Testis (tissue), 3 donors: ENCODE results near the gene B3GALT6. TPM values are rescaled to one million over a fixed set of nuclear protein-coding genes. Genes with fewer than 3 reads are reported as not detected.

Source experiments
- DNase-seq: peaks from one replicate; pipeline ENCODE4 v3.0.0-alpha.2; 2019
- H3K27ac ChIP-seq, 2 donors: fragments of 200-600 bp; sonication (generic); one replicate each; pipeline ENCODE4 v1.5.1; 2019
- H3K27me3 ChIP-seq: fragments of 200-600 bp; sonication (generic); one replicate; pipeline ENCODE4 v1.5.1; 2019
- H3K36me3 ChIP-seq: fragments of 200-600 bp; sonication (generic); one replicate; pipeline ENCODE4 v1.5.1; 2017; ENCODE audit warnings: low read depth; ENCODE audit errors: missing control alignments
- H3K4me1 ChIP-seq: fragments of 200-600 bp; sonication (generic); one replicate; pipeline ENCODE4 v1.5.1; 2019
- H3K4me3 ChIP-seq, 2 donors: fragments of 200-600 bp; sonication (generic); one replicate each; pipeline ENCODE4 v1.5.1; 2017 to 2019
- H3K9me3 ChIP-seq: fragments of 200-600 bp; sonication (generic); one replicate; pipeline ENCODE4 v1.5.1; 2017
- POLR2A ChIP-seq: fragments of 450-650 bp; IDR thresholded peaks from one replicate; pipeline ENCODE4 v1.6.1; 2017; ENCODE audit warnings: antibody characterized with exemption, mild to moderate bottlenecking, moderate library complexity
- WGBS, 2 donors: methylation state at CpG; one replicate each; pipeline ENCODE4 v1.1.5; 2018; 5-methylcytosine and 5-hydroxymethylcytosine counted together
- intact Hi-C: fragments of 100-400 bp; cut with DNase I; formaldehyde crosslinking; loops from one replicate; pipeline ENCODE4 v1.15.1; 2023; ENCODE audit warnings: low total_unique reads
- polyA plus RNA-seq: library from polyadenylated mRNA; stranded (reverse); fragments of 350-450 nt; fragmentation: Illumina TruSeq; extraction: RNeasy Lipid Tissue Mini Kit (QIAGEN cat#74804); gene quantifications from one replicate; pipeline ENCODE4 v1.2.3, GENCODE V29; 2014; ENCODE audit warnings: low read depth, low replicate concordance; ENCODE audit not compliant: insufficient read depth
- total RNA-seq, 2 donors: library from RNA; depleted of rRNA; stranded (reverse); fragments of >200 nt; gene quantifications; one replicate each; pipeline ENCODE4 v1.2.3, GENCODE V29; 2016
- TF ChIP-seq, protein P1 (sequence below), 3 experiments: fragments of 450-650 bp in 2 of 3; fragments of 200-600 bp in 1 of 3; sonication (generic) in 1 of 3; IDR thresholded peaks; one replicate each; pipeline ENCODE4 v1.5.1; 2016 to 2019; ENCODE audit warnings: antibody characterized with exemption in 3 of 3, mild to moderate bottlenecking in 2 of 3, moderate library complexity in 1 of 3

The B3GALT6 gene
- total and polyA plus RNA-seq, 3 donors from 2014 or later: 8.5 to 37.3 (median 26.1) TPM

DNA sequence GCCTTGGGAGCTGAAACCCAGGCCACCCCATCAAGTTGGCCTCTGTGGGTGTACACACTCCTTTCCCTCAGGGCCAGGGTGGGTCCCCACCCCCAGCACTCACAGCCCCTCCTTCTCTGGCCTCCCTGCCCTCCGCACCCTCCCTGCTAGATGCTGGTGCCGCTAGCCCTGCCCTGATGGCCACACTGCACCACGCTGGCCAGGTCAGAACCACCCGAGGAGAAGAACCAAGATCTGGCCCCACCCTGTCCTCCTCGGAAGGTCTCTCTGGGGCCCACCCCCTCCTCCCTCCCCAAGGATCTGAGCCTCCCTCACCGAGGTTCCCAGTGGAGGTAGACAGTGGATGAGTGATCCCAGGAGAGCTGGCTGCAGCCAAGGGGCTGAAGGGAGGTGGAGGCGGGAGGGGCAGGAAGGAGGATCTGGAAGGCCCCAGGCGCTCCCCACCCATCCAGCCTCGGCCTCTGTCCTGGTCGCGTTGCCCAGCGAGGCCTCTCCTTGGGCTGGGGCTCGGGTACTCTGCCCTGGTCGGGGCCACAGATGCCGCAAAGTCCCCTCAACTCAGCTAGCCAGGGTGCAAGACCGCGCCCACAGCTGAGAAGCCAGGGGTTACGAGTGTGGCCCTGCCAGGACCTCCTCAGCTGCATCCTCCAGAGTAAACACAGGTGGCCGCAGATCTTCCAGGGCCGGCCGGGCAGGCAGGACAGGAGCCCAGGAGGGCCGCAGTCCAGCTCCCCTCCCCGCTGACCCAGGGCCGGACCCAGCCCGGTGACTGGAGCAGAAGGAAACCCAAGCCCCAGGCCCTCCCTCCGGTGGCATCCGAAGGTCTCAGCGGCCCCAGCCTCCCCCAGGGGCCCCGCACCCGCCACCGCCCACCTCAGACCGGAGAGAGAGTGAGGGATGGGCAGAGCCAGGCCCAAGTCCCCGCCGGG is 5.2 kb downstream of the B3GALT6 start:
- TF ChIP-seq POLR2A: no peak
- TF ChIP-seq, protein P1, sequence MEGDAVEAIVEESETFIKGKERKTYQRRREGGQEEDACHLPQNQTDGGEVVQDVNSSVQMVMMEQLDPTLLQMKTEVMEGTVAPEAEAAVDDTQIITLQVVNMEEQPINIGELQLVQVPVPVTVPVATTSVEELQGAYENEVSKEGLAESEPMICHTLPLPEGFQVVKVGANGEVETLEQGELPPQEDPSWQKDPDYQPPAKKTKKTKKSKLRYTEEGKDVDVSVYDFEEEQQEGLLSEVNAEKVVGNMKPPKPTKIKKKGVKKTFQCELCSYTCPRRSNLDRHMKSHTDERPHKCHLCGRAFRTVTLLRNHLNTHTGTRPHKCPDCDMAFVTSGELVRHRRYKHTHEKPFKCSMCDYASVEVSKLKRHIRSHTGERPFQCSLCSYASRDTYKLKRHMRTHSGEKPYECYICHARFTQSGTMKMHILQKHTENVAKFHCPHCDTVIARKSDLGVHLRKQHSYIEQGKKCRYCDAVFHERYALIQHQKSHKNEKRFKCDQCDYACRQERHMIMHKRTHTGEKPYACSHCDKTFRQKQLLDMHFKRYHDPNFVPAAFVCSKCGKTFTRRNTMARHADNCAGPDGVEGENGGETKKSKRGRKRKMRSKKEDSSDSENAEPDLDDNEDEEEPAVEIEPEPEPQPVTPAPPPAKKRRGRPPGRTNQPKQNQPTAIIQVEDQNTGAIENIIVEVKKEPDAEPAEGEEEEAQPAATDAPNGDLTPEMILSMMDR (IDR thresholded peaks at IDR 0.05): no peak
- 48 to 64% methylated on average over 12 to 32 of the region's 34 CpGs for WGBS, 2 donors
- H3K27me3 ChIP-seq: no peaks in the 10 kb centered on the region
- H3K4me3 ChIP-seq: no peak overlapping the region
- no peak overlapping the region for H3K27ac ChIP-seq
- H3K9me3 ChIP-seq: no peaks in the 10 kb centered on the region
- no peaks in the 10 kb centered on the region for H3K4me1 ChIP-seq
- intact Hi-C loops: no loop called here
- DNase-seq: no peak
- no peaks in the 10 kb centered on the region for H3K36me3 ChIP-seq

DNA sequence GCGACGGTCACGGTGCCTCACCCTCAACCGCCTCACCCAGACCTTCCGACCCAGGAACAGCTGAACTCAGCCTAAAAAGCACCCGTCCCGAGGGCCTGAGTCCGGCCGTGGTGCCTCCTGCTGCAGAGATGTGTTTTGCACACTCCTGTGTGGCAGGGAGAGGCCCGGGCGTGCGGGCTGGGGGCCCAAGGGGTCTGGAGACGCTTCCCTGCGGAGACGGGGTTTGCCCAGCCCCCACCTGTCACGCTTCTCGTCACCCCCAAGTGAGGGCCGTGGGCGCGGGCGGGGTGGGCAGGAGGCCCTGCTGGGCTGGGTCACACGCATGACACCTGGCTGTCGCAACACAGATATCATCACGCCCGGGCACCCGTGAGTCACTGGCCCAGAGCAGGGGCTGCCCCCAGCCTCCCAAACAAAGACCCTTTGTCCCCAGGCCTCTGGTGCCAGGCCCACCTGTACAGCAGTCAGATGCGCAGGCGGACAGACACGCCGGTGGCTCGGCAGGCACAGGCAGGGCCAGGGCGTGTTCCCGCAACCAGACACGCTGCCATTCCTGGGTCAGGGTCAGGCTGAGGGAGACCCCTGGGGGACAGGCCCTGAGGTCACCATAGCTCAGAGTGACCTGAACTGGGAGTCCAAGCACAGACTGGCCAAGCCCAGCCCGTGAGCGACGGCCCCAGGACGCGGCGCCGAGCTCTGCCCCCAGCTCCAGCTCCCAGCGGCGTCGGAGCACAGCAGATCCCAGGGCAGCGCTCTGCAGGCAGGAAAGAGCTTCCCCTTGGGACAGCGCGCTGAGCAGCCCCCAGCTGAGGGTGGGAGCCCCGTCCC is 6.1 kb downstream of the B3GALT6 start:
- DNase-seq: no peak
- Histone ChIP-seq H3K4me3 (no peak overlapping the region), H3K36me3 (no peaks in the 10 kb centered on the region), H3K9me3 (no peaks in the 10 kb centered on the region), H3K4me1 (no peaks in the 10 kb centered on the region), H3K27ac (no peak overlapping the region), H3K27me3 (no peaks in the 10 kb centered on the region)
- TF ChIP-seq, protein P1 (IDR thresholded peaks at IDR 0.05): no peak
- TF ChIP-seq POLR2A: no peak
- 54 to 77% methylated on average over 10 to 47 of the region's 48 CpGs for WGBS, 2 donors
- intact Hi-C loops: no loop called here

DNA sequence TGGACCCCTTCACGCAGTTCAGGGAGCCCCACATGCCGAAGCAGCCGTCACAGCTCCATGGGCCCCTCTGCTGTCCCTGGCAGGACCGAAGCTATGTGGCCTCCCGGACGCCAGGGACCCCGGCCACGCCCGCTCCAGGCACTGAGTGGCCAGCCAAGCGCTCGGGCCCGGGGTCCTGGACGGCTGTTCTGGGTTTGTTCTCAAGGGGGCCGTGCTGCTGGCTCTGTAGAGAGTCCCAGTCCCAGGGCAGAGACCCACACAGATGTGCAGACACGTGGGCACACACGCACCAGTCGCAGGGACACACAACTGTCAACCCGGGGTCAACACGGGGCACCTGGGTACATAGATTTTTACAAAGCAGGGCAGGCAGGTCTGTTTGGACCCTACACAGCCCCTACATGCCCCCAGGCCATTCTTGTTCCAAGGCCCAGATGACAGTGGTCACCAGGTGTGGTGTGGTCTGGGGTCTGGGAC is 6.7 kb downstream of the B3GALT6 start:
- no peaks in the 10 kb centered on the region for H3K27me3 ChIP-seq
- no peak for DNase-seq
- no peak overlapping the region for H3K4me3 ChIP-seq
- no peaks in the 10 kb centered on the region for H3K4me1 ChIP-seq
- intact Hi-C loops: no loop called here
- no peaks in the 10 kb centered on the region for H3K36me3 ChIP-seq
- TF ChIP-seq, protein P1 (IDR thresholded peaks at IDR 0.05): no peak
- TF ChIP-seq POLR2A: no peak
- no peak overlapping the region for H3K27ac ChIP-seq
- 73 to 81% methylated on average over 9 to 15 of the region's 19 CpGs for WGBS, 2 donors
- H3K9me3 ChIP-seq: no peaks in the 10 kb centered on the region

DNA sequence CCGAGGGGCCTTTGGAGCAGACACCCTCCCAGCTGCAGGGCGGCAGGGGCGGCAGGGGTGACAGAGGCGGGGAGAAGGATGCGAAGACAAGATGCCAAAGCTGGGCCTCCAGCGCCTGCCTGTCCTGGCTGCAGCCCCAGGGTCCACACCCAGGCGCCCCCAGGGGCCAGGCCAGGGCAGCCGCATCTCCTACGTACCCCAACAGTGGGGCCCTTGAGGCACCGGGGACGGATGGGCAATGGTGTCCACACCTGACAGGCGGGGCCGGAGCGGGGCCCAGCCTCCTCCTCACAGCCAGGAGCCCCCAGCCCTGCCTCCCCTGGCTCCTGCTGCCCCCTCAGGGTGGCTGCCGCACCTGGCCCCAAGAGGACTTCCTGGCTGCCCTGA is 7.2 kb downstream of the B3GALT6 start:
- H3K4me3 ChIP-seq: no peak overlapping the region
- no peak overlapping the region for H3K27ac ChIP-seq
- H3K4me1 ChIP-seq: no peaks in the 10 kb centered on the region
- no peak for TF ChIP-seq POLR2A
- TF ChIP-seq, protein P1 (IDR thresholded peaks at IDR 0.05): no peak
- DNase-seq: no peak
- H3K36me3 ChIP-seq: no peaks in the 10 kb centered on the region
- intact Hi-C loops: no loop called here
- H3K27me3 ChIP-seq: no peaks in the 10 kb centered on the region
- WGBS, 2 donors: 67% methylated on average over 15 of the region's 15 CpGs; no CpG with 5 or more reads in 1 of the 2 donors
- H3K9me3 ChIP-seq: no peaks in the 10 kb centered on the region
